ENCODE measurements around the gene UBAP1L. TPM values are rescaled to one million over a fixed set of nuclear protein-coding genes. Genes with fewer than 3 reads are reported as not detected.

Gene UBAP1L
- total and polyA plus RNA-seq, 2 of the 4 experiments (the other 2 are of a cell fraction): 0.36 to 1.1 TPM

DNA sequence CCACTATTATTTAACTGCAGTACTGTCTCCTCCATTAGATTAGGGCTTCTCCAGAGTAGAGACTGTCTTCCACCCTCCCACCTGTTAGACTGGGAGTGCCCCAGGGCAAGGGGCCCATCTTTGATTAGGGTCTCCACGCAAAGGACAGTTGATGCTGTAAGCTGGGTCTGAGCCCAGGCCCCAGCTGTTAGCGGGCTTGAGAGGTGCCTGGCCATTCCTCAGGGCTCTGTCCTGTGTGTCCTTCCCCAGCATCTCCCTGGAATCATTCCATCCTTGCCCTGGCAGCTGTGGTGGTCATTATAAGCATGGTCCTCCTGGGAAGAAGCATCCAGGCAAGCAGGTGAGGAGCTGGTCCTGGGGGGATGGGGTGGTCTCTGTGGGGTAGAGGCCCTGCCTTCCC lies 63.7 kb downstream of the UBAP1L start:
- Histone ChIP-seq H3K27me3 (ENCODE audit: control insufficient read depth, insufficient read depth, low read length) (no peaks in the 10 kb centered on the region), H3K4me3 (ENCODE audit: insufficient read depth, low read depth, low read length) (no peak overlapping the region), H3K23ac (ENCODE audit: low read depth, low read length) (no peak overlapping the region), H3K14ac (replicated peaks; ENCODE audit: low read depth, low read length) (peak overlapping the region; percentile 14; the same call in 1 of the 2 replicates), H4K91ac (ENCODE audit: insufficient read depth, low read depth, low read length) (peak overlapping the region; percentile 65), H2BK20ac (ENCODE audit: low read depth, low read length) (peak overlapping the region; percentile 27), H2BK5ac (ENCODE audit: low read depth, low read length, poor library complexity, severe bottlenecking) (peak overlapping the region; percentile 62), H3K9me1 (ENCODE audit: insufficient read depth, low read length) (peaks cover 25% of the 10 kb centered on the region), H3K18ac (ENCODE audit: low read depth, low read length) (peak overlapping the region; percentile 49), H2BK15ac (ENCODE audit: low read depth, low read length) (peak overlapping the region; percentile 77; the same call in 1 of the 3 replicates), H3K9ac (ENCODE audit: low read depth, low read length) (no peak overlapping the region), H3K9me3 (ENCODE audit: control insufficient read depth, insufficient read depth, low read length) (no peaks in the 10 kb centered on the region), H2AK9ac (replicated peaks; ENCODE audit: low read depth, low read length, poor library complexity) (peak overlapping the region; percentile 76), H3K27ac (ENCODE audit: insufficient read depth, low read length) (no peak overlapping the region), H4K8ac (ENCODE audit: low read depth in 2 of 2, low read length in 2 of 2) (no peak overlapping the region; a peak in 1 of 4 replicates), H3K56ac (ENCODE audit: extremely low read depth, insufficient read depth, low read length) (no peak overlapping the region), H3K4ac (ENCODE audit: low read depth, low read length) (peak overlapping the region; percentile 59), H3K4me1 (ENCODE audit: control insufficient read depth, insufficient read depth, low read length) (peaks cover 24% of the 10 kb centered on the region), H2BK120ac (ENCODE audit: low read depth, low read length) (peak overlapping the region; percentile 62), H2AFZ (replicated peaks; ENCODE audit: low read length, poor library complexity) (no peak overlapping the region), H3K79me1 (ENCODE audit: low read depth in 1 of 2, low read length in 2 of 2) (no peaks in the 10 kb centered on the region; a peak in 1 of 4 replicates), H2AK5ac (ENCODE audit: low read depth, low read length) (peak overlapping the region; percentile 92), H3K4me2 (ENCODE audit: low read depth, low read length) (no peak overlapping the region), H4K20me1 (ENCODE audit: insufficient read depth, low read length) (no peaks in the 10 kb centered on the region), H3K36me3 (ENCODE audit: control insufficient read depth, insufficient read depth, low read length) (no peaks in the 10 kb centered on the region), H4K5ac (ENCODE audit: low read depth, low read length) (peak overlapping the region; percentile 53)
- BruUV-seq (replicated peaks): no TSS peak
- in situ Hi-C loops (cut with MboI; ENCODE audit: low sequenced_read_pairs): loop anchor here (5.0 kb wide), 1 partner anchor 36 kb away; no protein-coding TSS in a partner anchor
- DNase-seq (no peak), ATAC-seq (ENCODE audit: low read depth) (no peak)
- intact Hi-C loops (cut with micrococcal nuclease): no loop called here
- WGBS, 2 experiments (ENCODE audit: extremely low coverage in 2 of 2, insufficient read length in 1 of 2): 70% methylated on average over 2 of the region's 2 CpGs; no CpG with 5 or more reads in 1 of the 2 experiments
- ChIA-PET POLR2A (ENCODE audit: unreplicated experiment) (no interaction called here), CTCF (interaction anchor here (1.1 to 1.3 kb wide), 2 partner anchors 17 to 50 kb away, joined by 4 to 5 read pairs; no protein-coding TSS in a partner anchor)
- dilution Hi-C loops (cut with HindIII; ENCODE audit: low sequenced_read_pairs, unreplicated experiment): no loop called here
- TF ChIP-seq RCOR1 (IDR thresholded peaks at IDR 0.05; ENCODE audit: insufficient replicate concordance, low read length): no peak
- TF ChIP-seq, protein P1, sequence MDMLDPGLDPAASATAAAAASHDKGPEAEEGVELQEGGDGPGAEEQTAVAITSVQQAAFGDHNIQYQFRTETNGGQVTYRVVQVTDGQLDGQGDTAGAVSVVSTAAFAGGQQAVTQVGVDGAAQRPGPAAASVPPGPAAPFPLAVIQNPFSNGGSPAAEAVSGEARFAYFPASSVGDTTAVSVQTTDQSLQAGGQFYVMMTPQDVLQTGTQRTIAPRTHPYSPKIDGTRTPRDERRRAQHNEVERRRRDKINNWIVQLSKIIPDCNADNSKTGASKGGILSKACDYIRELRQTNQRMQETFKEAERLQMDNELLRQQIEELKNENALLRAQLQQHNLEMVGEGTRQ (IDR thresholded peaks at IDR 0.05; ENCODE audit: low read depth, low read length): no peak
- no peak for TF ChIP-seq RFX5 (IDR thresholded peaks at IDR 0.05; ENCODE audit: low read depth, low read length)
- no peak for TF ChIP-seq POLR2A (IDR thresholded peaks at IDR 0.05; ENCODE audit: low read depth, low read length)
- TF ChIP-seq NFE2L2 (IDR thresholded peaks at IDR 0.05; ENCODE audit: low read depth, low read length): no peak
- TF ChIP-seq, protein P2, sequence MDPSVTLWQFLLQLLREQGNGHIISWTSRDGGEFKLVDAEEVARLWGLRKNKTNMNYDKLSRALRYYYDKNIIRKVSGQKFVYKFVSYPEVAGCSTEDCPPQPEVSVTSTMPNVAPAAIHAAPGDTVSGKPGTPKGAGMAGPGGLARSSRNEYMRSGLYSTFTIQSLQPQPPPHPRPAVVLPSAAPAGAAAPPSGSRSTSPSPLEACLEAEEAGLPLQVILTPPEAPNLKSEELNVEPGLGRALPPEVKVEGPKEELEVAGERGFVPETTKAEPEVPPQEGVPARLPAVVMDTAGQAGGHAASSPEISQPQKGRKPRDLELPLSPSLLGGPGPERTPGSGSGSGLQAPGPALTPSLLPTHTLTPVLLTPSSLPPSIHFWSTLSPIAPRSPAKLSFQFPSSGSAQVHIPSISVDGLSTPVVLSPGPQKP (IDR thresholded peaks at IDR 0.05; ENCODE audit: borderline replicate concordance, low read depth, low read length): no peak
- TF ChIP-seq RAD21 (IDR thresholded peaks at IDR 0.05; ENCODE audit: low read length): no peak
- no peak for TF ChIP-seq MAFK (IDR thresholded peaks at IDR 0.05; ENCODE audit: low read depth, low read length)
- TF ChIP-seq, protein P3, sequence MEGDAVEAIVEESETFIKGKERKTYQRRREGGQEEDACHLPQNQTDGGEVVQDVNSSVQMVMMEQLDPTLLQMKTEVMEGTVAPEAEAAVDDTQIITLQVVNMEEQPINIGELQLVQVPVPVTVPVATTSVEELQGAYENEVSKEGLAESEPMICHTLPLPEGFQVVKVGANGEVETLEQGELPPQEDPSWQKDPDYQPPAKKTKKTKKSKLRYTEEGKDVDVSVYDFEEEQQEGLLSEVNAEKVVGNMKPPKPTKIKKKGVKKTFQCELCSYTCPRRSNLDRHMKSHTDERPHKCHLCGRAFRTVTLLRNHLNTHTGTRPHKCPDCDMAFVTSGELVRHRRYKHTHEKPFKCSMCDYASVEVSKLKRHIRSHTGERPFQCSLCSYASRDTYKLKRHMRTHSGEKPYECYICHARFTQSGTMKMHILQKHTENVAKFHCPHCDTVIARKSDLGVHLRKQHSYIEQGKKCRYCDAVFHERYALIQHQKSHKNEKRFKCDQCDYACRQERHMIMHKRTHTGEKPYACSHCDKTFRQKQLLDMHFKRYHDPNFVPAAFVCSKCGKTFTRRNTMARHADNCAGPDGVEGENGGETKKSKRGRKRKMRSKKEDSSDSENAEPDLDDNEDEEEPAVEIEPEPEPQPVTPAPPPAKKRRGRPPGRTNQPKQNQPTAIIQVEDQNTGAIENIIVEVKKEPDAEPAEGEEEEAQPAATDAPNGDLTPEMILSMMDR (conservative IDR thresholded peaks at IDR 0.05; ENCODE audit: low read depth, low read length): no peak
- TF ChIP-seq SMC3 (IDR thresholded peaks at IDR 0.05; ENCODE audit: low read depth, low read length): no peak
- TF ChIP-seq FOS (IDR thresholded peaks at IDR 0.05; ENCODE audit: low read depth, low read length): no peak
- TF ChIP-seq MXI1 (IDR thresholded peaks at IDR 0.05; ENCODE audit: borderline replicate concordance, low read depth, low read length): no peak
- TF ChIP-seq MAZ (IDR thresholded peaks at IDR 0.05; ENCODE audit: borderline replicate concordance, low read depth, low read length): no peak
- TF ChIP-seq BHLHE40 (IDR thresholded peaks at IDR 0.05; ENCODE audit: low read depth, low read length): no peak
- no peak for TF ChIP-seq CHD1 (IDR thresholded peaks at IDR 0.05; ENCODE audit: low read depth, low read length)
- no peak for TF ChIP-seq CEBPB (IDR thresholded peaks at IDR 0.05; ENCODE audit: low read depth, low read length)
